Measurements from ENCODE around the gene IRF2BPL.

GRCh38 chr14:77037215-77037937 is 8.9 kb upstream of the IRF2BPL start:
- TF ChIP-seq EZH2phosphoT487 (IDR thresholded peaks at IDR 0.05; ENCODE audit: insufficient read depth, low read depth) (no peak), EZH2 (IDR thresholded peaks at IDR 0.05; ENCODE audit: insufficient read depth, poor library complexity, severe bottlenecking) (no peak)

All from GM23248 (cell line).